ENCODE measurements around the gene CLCN2.

The CLCN2 gene

DNA sequence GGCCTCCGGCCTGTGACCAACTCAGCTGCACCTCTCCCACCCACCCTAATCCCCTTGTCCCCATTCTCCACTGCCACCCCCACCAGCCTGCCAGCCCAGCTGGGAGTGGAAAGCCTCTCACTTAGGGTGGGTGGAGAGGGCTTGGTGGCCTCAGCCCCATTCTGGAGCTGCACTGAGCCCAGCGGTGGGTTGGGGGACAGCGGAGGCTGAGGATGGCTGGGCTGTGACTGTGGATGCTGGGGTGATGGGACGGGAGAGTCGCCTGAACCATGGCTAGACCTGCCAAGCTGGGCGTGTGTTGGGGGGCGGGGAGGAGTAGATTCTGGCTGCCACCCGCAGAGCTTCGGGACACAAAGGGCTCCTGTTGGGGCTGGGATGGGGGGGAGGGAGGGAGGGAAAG is 1.8 kb downstream of the CLCN2 start:
- no peak for FAIRE-seq

- FAIRE-seq = no peak
Measured at GRCh38 chr3:184358921-184359350, 2.5 kb downstream of the CLCN2 start.

DNA sequence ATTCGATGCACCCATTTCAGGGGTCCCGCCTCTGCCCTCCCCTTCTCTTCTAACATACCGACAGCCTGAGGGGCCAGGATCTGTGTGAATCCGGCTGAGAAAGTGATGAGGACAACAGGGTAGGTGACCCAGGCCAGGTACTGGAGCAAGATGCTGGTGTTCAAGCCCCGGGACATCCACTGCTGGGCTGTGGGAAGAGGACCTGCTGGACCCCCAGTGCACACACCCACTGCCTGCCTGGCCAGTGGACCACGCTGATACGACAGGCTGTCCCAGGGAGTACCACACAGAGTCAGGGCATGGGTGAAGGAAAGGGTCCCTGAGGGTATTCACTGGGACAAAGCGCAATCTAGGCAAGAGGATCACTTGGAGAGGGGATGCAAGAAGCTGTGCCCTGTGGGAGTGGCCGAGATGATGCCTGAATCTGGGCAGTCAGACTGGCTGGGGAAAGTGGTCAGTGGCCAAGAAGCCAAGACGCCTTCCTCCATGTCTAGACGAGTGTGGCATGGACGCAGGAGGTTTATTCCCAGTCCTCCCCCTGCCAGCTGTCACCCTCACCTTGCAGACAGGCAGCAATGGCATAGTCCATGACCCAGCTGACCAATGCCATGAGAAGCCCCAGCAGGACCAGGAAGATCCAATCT is 3.2 kb downstream of the CLCN2 start:
- FAIRE-seq = no peak

- FAIRE-seq = no peak
Measured at GRCh38 chr3:184357248-184358123, 3.9 kb downstream of the CLCN2 start.

DNA sequence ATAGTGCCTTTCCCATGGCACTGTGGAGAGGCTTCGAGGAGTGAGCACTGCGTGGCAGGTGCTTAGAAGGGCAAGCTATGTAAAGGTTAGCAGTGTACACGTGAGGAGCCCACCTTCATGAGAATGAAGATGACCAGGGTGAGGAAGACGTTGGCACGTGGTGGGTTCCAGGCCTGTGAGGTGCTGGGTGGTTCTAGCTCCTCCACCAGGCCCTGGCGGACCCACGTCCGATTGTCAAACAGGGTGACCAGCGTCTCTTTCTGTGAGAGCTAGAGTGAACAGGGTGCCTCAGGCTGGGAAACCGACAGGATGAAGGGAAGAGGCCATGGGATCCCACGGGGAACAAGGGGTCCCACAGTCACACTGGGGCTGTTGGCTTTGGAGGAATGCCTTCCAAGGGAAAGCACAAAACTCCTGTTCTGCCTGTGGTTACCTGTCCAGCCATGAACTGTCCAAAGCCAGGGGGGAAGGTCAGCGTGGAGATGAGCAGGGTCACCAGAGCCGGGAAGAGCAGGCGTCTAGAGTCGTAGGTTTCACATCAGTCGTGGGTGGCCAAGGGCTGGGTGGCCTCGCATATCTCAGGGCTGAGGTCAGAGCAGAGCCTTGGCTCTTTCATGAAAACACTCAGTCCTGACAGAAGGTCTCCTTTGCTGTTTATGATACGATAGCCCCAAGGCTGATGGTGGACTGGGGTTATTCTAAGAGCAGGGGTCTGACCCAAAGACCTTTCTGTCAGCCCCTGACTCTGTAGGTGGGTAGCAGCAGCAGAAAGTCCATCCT is 6.0 kb downstream of the CLCN2 start:
- FAIRE-seq = no peak

DNA sequence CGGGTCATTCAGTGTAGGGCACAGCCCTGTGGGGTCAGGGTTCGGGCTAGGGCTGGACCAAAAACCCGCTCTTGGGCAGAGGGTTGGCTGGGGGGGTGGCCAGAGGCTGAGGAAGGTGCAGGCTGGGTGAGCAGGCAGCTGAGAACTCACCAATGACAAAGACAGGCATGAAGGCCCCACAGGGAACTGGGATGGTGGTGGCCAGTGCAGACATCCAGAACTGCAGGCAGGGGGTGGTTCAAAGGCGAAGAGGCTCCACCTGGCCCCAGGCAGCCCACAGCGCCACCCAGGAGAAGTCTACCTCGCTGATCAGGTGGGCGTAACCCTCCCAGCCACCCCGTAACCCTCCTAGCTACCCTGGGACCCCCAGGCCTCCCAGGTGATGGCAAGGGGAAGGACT is 6.7 kb downstream of the CLCN2 start:
- no peak for FAIRE-seq

GRCh38 chr3:184354121-184354728 is 7.2 kb downstream of the CLCN2 start:
- no peak for FAIRE-seq

- no peak for FAIRE-seq
Measured at GRCh38 chr3:184353546-184353941, 7.9 kb downstream of the CLCN2 start.

- no peak for FAIRE-seq
Measured at GRCh38 chr3:184352897-184353545, 8.4 kb downstream of the CLCN2 start.

DNA sequence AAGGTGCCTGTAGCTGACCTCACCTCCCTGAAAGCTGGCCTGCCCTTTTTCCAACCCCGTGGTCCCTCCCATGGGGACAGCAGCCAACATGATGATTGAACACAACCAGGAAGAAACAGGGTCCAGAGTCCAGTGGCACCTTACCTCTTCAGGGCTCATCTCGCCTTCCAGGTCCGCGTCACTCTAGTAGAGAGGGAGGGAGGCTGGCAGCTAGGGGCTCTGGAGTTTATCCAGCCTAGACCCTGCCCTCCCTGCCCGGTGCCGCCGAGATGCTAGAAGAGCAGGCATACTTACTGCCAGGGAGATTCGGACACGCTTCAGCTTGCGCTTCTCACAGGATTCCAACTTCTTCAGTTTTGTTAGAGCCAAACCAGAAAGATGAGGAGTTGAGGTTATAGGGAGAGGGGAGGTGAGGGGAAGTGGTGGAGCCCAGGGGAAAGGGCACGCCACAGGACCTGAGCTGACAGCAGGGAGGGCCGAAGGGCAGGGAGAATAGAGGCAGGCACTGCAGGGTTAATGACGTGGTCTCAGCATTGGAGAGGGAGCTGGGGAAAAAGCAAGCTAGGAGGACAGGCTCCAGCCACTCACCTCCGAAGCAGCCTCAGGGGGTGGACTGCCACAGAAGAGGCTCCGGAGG is 9.1 kb downstream of the CLCN2 start:
- FAIRE-seq = no peak

GRCh38 chr3:184351511-184352148 is 9.8 kb downstream of the CLCN2 start:
- no peak for FAIRE-seq

DNA sequence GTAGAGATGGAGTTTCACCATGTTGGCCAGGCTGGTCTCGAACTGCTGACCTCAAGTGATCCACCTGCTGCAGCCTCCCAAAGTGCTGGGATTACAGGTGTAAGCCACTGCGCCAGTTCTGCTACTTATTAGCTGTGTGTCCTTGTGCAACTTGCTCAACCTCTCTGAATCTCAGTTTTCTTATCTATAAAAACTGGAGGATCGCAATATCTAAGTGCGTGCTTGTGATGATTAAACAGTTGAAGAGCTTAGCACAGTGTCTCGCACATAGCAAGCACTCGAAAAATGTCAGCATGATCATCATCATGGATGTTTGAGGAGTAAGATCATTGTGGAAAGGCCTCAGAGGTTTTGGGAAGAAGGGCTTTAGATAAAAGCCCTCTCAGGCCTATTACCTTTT is 10.8 kb downstream of the CLCN2 start:
- FAIRE-seq = no peak

GRCh38 chr3:184349563-184350470 is 11.6 kb downstream of the CLCN2 start:
- FAIRE-seq = no peak

GRCh38 chr3:184348057-184348382 is 13.4 kb downstream of the CLCN2 start:
- FAIRE-seq = no peak

- no peak for FAIRE-seq
Measured at GRCh38 chr3:184347321-184348056, 13.9 kb downstream of the CLCN2 start.

GRCh38 chr3:184346480-184347190 is 14.8 kb downstream of the CLCN2 start:
- no peak for FAIRE-seq

DNA sequence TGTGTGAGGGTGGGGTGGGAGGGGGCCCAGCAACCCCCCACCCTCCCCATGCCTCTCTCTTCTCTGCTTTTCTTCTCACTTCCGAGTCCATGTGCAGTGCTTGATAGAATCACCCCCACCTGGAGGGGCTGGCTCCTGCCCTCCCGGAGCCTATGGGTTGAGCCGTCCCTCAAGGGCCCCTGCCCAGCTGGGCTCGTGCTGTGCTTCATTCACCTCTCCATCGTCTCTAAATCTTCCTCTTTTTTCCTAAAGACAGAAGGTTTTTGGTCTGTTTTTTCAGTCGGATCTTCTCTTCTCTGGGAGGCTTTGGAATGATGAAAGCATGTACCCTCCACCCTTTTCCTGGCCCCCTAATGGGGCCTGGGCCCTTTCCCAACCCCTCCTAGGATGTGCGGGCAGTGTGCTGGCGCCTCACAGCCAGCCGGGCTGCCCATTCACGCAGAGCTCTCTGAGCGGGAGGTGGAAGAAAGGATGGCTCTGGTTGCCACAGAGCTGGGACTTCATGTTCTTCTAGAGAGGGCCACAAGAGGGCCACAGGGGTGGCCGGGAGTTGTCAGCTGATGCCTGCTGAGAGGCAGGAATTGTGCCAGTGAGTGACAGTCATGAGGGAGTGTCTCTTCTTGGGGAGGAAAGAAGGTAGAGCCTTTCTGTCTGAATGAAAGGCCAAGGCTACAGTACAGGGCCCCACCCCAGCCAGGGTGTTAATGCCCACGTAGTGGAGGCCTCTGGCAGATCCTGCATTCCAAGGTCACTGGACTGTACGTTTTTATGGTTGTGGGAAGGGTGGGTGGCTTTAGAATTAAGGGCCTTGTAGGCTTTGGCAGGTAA is 15.9 kb downstream of the CLCN2 start:
- FAIRE-seq = no peak

All from endometrium (tissue), 2 donors.